Neural crest cell (in vitro differentiated cells): ENCODE measurements around the gene COL25A1. TPM values are rescaled to one million over a fixed set of nuclear protein-coding genes. Genes with fewer than 3 reads are reported as not detected.

Source experiments
- DNase-seq: peaks from one replicate; pipeline ENCODE4 v3.0.0; 2021; ENCODE audit warnings: low read depth, mixed read lengths, low spot score
- H3K27ac Mint-ChIP-seq: one replicate; pipeline ENCODE4 v1.8.0; 2021; ENCODE audit warnings: mild to moderate bottlenecking, mixed read lengths; ENCODE audit not compliant: unreplicated experiment
- H3K27me3 Mint-ChIP-seq: 2 replicates; pipeline ENCODE4 v1.8.0; 2021; ENCODE audit warnings: low read depth, mild to moderate bottlenecking, mixed read lengths
- H3K36me3 Mint-ChIP-seq: 2 replicates; pipeline ENCODE4 v1.8.0; 2021; ENCODE audit warnings: low read depth, mild to moderate bottlenecking, mixed read lengths
- H3K4me1 Mint-ChIP-seq: 2 replicates; pipeline ENCODE4 v1.8.0; 2021; ENCODE audit warnings: mixed read lengths
- H3K4me3 Mint-ChIP-seq: one replicate; pipeline ENCODE4 v1.8.0; 2021; ENCODE audit warnings: mild to moderate bottlenecking, mixed read lengths
- H3K9me3 Mint-ChIP-seq: 2 replicates; pipeline ENCODE4 v1.8.0; 2021; ENCODE audit warnings: mixed read lengths
- CTCF ChIP-seq: fragments of 200-600 bp; sonication (generic); conservative IDR thresholded peaks from 2 replicates; pipeline ENCODE4 v1.5.0; 2021; ENCODE audit warnings: antibody characterized with exemption, mild to moderate bottlenecking
- total RNA-seq: library from RNA; stranded (reverse); gene quantifications from 2 replicates; pipeline ENCODE4 v1.2.1, GENCODE V29; 2021

Gene COL25A1
- total RNA-seq, 1 donor from 2014 or later = 39.3 TPM

- H3K9me3 Mint-ChIP-seq = peaks cover 2% of the 10 kb centered on the region
- H3K4me1 Mint-ChIP-seq = peaks cover 9% of the 10 kb centered on the region
- no peak for TF ChIP-seq CTCF
- H3K36me3 Mint-ChIP-seq = peaks cover 6% of the 10 kb centered on the region
- H3K4me3 Mint-ChIP-seq = no peak overlapping the region
- no peak overlapping the region for H3K27ac Mint-ChIP-seq
- DNase-seq = no peak
- H3K27me3 Mint-ChIP-seq = no peaks in the 10 kb centered on the region
Measured at GRCh38 chr4:109191216-109191615, 111.2 kb downstream of the COL25A1 start.

GRCh38 chr4:109186458-109186945 lies 116.0 kb downstream of the COL25A1 start:
- H3K9me3 Mint-ChIP-seq = peaks cover 8% of the 10 kb centered on the region
- H3K4me3 Mint-ChIP-seq = no peak overlapping the region
- peaks cover 54% of the 10 kb centered on the region for H3K4me1 Mint-ChIP-seq

GRCh38 chr4:109185951-109186350 lies 116.5 kb downstream of the COL25A1 start:
- Mint-ChIP-seq H3K36me3 (peaks cover 9% of the 10 kb centered on the region), H3K9me3 (peaks cover 8% of the 10 kb centered on the region), H3K27me3 (no peaks in the 10 kb centered on the region), H3K4me3 (no peak overlapping the region), H3K4me1 (peaks cover 52% of the 10 kb centered on the region), H3K27ac (peak overlapping the region; percentile 89)
- no peak for TF ChIP-seq CTCF
- DNase-seq = no peak

More at GRCh38 chr4:109186458-109186945, 116.0 kb downstream of the COL25A1 start:
- H3K36me3 Mint-ChIP-seq = peaks cover 9% of the 10 kb centered on the region
- no peak overlapping the region for H3K27ac Mint-ChIP-seq
- TF ChIP-seq CTCF = no peak
- DNase-seq = no peak
- H3K27me3 Mint-ChIP-seq = no peaks in the 10 kb centered on the region

- Mint-ChIP-seq H3K4me3 (no peak overlapping the region), H3K27ac (peak overlapping the region; percentile 89), H3K36me3 (peaks cover 9% of the 10 kb centered on the region), H3K4me1 (peaks cover 50% of the 10 kb centered on the region), H3K9me3 (peaks cover 8% of the 10 kb centered on the region), H3K27me3 (no peaks in the 10 kb centered on the region)
- no peak for TF ChIP-seq CTCF
- DNase-seq = no peak
Measured at GRCh38 chr4:109185548-109185947, 116.9 kb downstream of the COL25A1 start.

GRCh38 chr4:109184491-109184961 lies 117.9 kb downstream of the COL25A1 start:
- Mint-ChIP-seq H3K27ac (peak overlapping the region; percentile 93), H3K4me1 (peaks cover 55% of the 10 kb centered on the region)
- TF ChIP-seq CTCF = no peak

More at GRCh38 chr4:109184491-109184961, 117.9 kb downstream of the COL25A1 start:
- Mint-ChIP-seq H3K9me3 (peaks cover 8% of the 10 kb centered on the region), H3K36me3 (peaks cover 9% of the 10 kb centered on the region), H3K4me3 (no peak overlapping the region), H3K27me3 (no peaks in the 10 kb centered on the region)
- no peak for DNase-seq
